ENCODE data around the gene OGFRL1. TPM values are rescaled to one million over a fixed set of nuclear protein-coding genes. Genes with fewer than 3 reads are reported as not detected.

OGFRL1 gene
- total RNA-seq, 2 donors from 2014 or later: 26.9 to 30.5 TPM

GRCh38 chr6:71336901-71337300 is 48.3 kb downstream of the OGFRL1 start:
- H3K4me3 ChIP-seq: no peak overlapping the region
- no peaks in the 10 kb centered on the region for H3K9me3 ChIP-seq
- peaks cover 0 to 10% of the 10 kb centered on the region in 2 donors for H3K4me1 ChIP-seq (ENCODE audit: control insufficient read depth in 1 of 2, low read depth in 2 of 2)
- no peak overlapping the region for H3K27ac ChIP-seq
- no peaks in the 10 kb centered on the region for H3K27me3 ChIP-seq (replicated peaks; ENCODE audit: insufficient read depth)
- no peaks in the 10 kb centered on the region for H3K36me3 ChIP-seq
- TF ChIP-seq, protein P1, sequence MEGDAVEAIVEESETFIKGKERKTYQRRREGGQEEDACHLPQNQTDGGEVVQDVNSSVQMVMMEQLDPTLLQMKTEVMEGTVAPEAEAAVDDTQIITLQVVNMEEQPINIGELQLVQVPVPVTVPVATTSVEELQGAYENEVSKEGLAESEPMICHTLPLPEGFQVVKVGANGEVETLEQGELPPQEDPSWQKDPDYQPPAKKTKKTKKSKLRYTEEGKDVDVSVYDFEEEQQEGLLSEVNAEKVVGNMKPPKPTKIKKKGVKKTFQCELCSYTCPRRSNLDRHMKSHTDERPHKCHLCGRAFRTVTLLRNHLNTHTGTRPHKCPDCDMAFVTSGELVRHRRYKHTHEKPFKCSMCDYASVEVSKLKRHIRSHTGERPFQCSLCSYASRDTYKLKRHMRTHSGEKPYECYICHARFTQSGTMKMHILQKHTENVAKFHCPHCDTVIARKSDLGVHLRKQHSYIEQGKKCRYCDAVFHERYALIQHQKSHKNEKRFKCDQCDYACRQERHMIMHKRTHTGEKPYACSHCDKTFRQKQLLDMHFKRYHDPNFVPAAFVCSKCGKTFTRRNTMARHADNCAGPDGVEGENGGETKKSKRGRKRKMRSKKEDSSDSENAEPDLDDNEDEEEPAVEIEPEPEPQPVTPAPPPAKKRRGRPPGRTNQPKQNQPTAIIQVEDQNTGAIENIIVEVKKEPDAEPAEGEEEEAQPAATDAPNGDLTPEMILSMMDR (IDR thresholded peaks at IDR 0.05): no peak
- DNase-seq (ENCODE audit: low spot score) (no peak), ATAC-seq (ENCODE audit: insufficient number of reproducible peaks, low FRiP score, low read depth) (no peak)

GRCh38 chr6:71338540-71339316 is 50.1 kb downstream of the OGFRL1 start:
- no peaks in the 10 kb centered on the region for H3K27me3 ChIP-seq (replicated peaks; ENCODE audit: insufficient read depth)
- DNase-seq (ENCODE audit: low spot score): no peak
- no peaks in the 10 kb centered on the region for H3K9me3 ChIP-seq
- ATAC-seq (ENCODE audit: insufficient number of reproducible peaks, low FRiP score, low read depth): no peak
- no peak overlapping the region for H3K27ac ChIP-seq
- no peak overlapping the region for H3K4me3 ChIP-seq
- H3K36me3 ChIP-seq: no peaks in the 10 kb centered on the region
- H3K4me1 ChIP-seq (ENCODE audit: control insufficient read depth in 1 of 2, low read depth in 2 of 2): peaks cover 0 to 6% of the 10 kb centered on the region in 2 donors
- TF ChIP-seq, protein P1 (IDR thresholded peaks at IDR 0.05): no peak

DNA sequence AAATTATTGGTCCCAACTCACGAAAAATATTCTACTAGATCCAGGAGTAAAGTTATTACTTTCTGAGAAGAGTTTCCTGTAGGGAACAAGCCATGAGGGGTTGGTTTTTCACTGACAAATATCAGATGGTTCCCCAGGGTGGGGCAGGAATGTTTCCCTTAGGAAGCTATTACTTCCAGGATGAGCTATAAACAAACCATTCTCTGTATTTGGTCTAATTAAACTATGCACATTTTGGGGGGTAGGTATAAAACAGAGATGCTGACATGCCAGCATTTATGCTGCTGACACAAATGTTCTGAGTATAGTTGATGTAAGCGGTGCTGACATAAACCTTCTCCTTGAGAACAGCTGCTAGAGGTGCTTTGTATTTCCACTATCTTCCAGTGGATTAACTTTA is 54.2 kb downstream of the OGFRL1 start:
- Histone ChIP-seq H3K9me3 (no peaks in the 10 kb centered on the region), H3K36me3 (no peaks in the 10 kb centered on the region), H3K27ac (no peak overlapping the region), H3K4me1 (ENCODE audit: control insufficient read depth in 1 of 2, low read depth in 2 of 2) (no peaks in the 10 kb centered on the region), H3K27me3 (replicated peaks; ENCODE audit: insufficient read depth) (no peaks in the 10 kb centered on the region), H3K4me3 (no peak overlapping the region)
- TF ChIP-seq, protein P1 (IDR thresholded peaks at IDR 0.05): no peak
- ATAC-seq (ENCODE audit: insufficient number of reproducible peaks, low FRiP score, low read depth) (no peak), DNase-seq (ENCODE audit: low spot score) (no peak)

GRCh38 chr6:71345476-71346333 is 57.1 kb downstream of the OGFRL1 start:
- no peak for DNase-seq (ENCODE audit: low spot score)
- H3K4me3 ChIP-seq: no peak overlapping the region
- peaks cover 4 to 12% of the 10 kb centered on the region in 2 donors for H3K4me1 ChIP-seq (ENCODE audit: control insufficient read depth in 1 of 2, low read depth in 2 of 2)
- TF ChIP-seq, protein P1 (IDR thresholded peaks at IDR 0.05): no peak
- no peak for ATAC-seq (ENCODE audit: insufficient number of reproducible peaks, low FRiP score, low read depth)
- H3K27ac ChIP-seq: no peak overlapping the region
- H3K9me3 ChIP-seq: no peaks in the 10 kb centered on the region
- no peaks in the 10 kb centered on the region for H3K36me3 ChIP-seq
- H3K27me3 ChIP-seq (replicated peaks; ENCODE audit: insufficient read depth): no peaks in the 10 kb centered on the region

DNA sequence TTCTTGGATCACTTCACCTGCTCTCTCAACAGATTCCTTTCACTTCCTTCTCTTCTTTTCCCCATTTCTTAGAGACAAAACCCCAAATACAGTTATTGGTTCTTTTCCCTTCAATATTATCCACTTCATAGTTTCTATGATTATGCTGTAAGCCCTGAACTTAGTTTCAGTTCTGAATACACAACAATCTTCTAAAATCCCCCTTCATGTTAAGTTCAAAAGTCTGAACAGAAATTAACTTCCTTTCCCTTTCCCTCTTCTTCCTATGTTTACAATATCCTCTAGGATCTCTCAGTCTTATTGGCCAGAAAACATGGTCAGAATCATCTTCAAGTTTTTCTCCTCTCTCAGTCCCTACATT is 57.7 kb downstream of the OGFRL1 start:
- H3K27me3 ChIP-seq (replicated peaks; ENCODE audit: insufficient read depth): no peaks in the 10 kb centered on the region
- no peak for ATAC-seq (ENCODE audit: insufficient number of reproducible peaks, low FRiP score, low read depth)
- H3K36me3 ChIP-seq: no peaks in the 10 kb centered on the region
- no peak for DNase-seq (ENCODE audit: low spot score)
- H3K4me3 ChIP-seq: no peak overlapping the region
- no peak overlapping the region for H3K27ac ChIP-seq
- H3K9me3 ChIP-seq: no peaks in the 10 kb centered on the region
- TF ChIP-seq, protein P1 (IDR thresholded peaks at IDR 0.05): no peak
- H3K4me1 ChIP-seq (ENCODE audit: control insufficient read depth in 1 of 2, low read depth in 2 of 2): peaks cover 10 to 19% of the 10 kb centered on the region in 2 donors
